ENCODE results near the gene VAV1. TPM values are rescaled to one million over a fixed set of nuclear protein-coding genes. Genes with fewer than 3 reads are reported as not detected.
A peak's percentile ranks its signal among the peaks of the same experiment; 100 is the strongest.

The VAV1 gene
- total and polyA plus RNA-seq, 2 of the 13 experiments (the other 11 are each of a cell fraction or from before 2014, with no cell fraction given): not detected

GRCh38 chr19:6725513-6726231, 46.8 kb upstream of the VAV1 start (continued):
- TF ChIP-seq MAF1 (CRISPR knock-in tag; IDR thresholded peaks at IDR 0.05; ENCODE audit: borderline replicate concordance) (no peak), REST (IDR thresholded peaks at IDR 0.05; ENCODE audit: borderline replicate concordance in 1 of 2, low read depth in 1 of 2, low read length in 2 of 2) (no peak), AGO1 (IDR thresholded peaks at IDR 0.05; ENCODE audit: low read depth, low read length, poor library complexity, severe bottlenecking) (no peak), ATF4 (CRISPR knock-in tag; IDR thresholded peaks at IDR 0.05) (no peak), ZNF770 (CRISPR knock-in tag; IDR thresholded peaks at IDR 0.05) (no peak), ZNF552 (CRISPR knock-in tag; IDR thresholded peaks at IDR 0.05; ENCODE audit: borderline replicate concordance) (no peak), MYPOP (CRISPR knock-in tag; IDR thresholded peaks at IDR 0.05) (no peak; the same call in 1 of the 2 replicates), ZNF644 (CRISPR knock-in tag; IDR thresholded peaks at IDR 0.05; ENCODE audit: low read depth) (no peak), SMYD3 (CRISPR knock-in tag; IDR thresholded peaks at IDR 0.05) (no peak), ARHGAP35 (CRISPR knock-in tag; IDR thresholded peaks at IDR 0.05; ENCODE audit: borderline replicate concordance) (no peak), HNRNPLL (IDR thresholded peaks at IDR 0.05; ENCODE audit: low read depth, low read length, poor library complexity, severe bottlenecking) (no peak), ZBTB8A (CRISPR knock-in tag; IDR thresholded peaks at IDR 0.05; ENCODE audit: borderline replicate concordance, low read depth) (no peak), HCFC1 (IDR thresholded peaks at IDR 0.05; ENCODE audit: low read depth, low read length) (no peak), KDM6A (CRISPR knock-in tag; IDR thresholded peaks at IDR 0.05; ENCODE audit: low read depth) (peak; percentile 29; the same call in 1 of the 2 replicates), SOX5 (CRISPR knock-in tag; IDR thresholded peaks at IDR 0.05; ENCODE audit: borderline replicate concordance) (peak; percentile 75), ZNF746 (CRISPR knock-in tag; IDR thresholded peaks at IDR 0.05) (no peak), ZNF136 (CRISPR knock-in tag; IDR thresholded peaks at IDR 0.05; ENCODE audit: low read depth) (no peak), KLF12 (CRISPR knock-in tag; IDR thresholded peaks at IDR 0.05; ENCODE audit: borderline replicate concordance) (no peak), ZNF614 (CRISPR knock-in tag; IDR thresholded peaks at IDR 0.05; ENCODE audit: borderline replicate concordance) (no peak), ZNF839 (CRISPR knock-in tag; IDR thresholded peaks at IDR 0.05; ENCODE audit: borderline replicate concordance) (no peak), ZSCAN9 (CRISPR knock-in tag; IDR thresholded peaks at IDR 0.05; ENCODE audit: borderline replicate concordance) (no peak), PRPF4 (IDR thresholded peaks at IDR 0.05; ENCODE audit: low read depth, low read length, poor library complexity, severe bottlenecking) (no peak)
